GM08714 (cell line): ENCODE results near the gene MED10.

Source experiments
- H3K4me3 ChIP-seq: fragments of 200-500 bp; sonication (Bioruptor generic); 2 replicates; pipeline ENCODE4 v1.5.1; 2014; ENCODE audit warnings: mild to moderate bottlenecking, low read length, inconsistent platforms
- ZNF274 ChIP-seq: IDR thresholded peaks from 2 replicates; pipeline ENCODE4 v1.6.1; 2012; ENCODE audit warnings: mild to moderate bottlenecking, low read depth, low read length

Gene MED10

GRCh38 chr5:6405591-6405990, 27.2 kb upstream of the MED10 start:
- H3K4me3 ChIP-seq, result no peak overlapping the region
- TF ChIP-seq ZNF274, result no peak

- no peak overlapping the region for H3K4me3 ChIP-seq
- TF ChIP-seq ZNF274, result no peak
These were observed 25.8 kb upstream of the MED10 start for GRCh38 chr5:6404129-6404528.

- no peak overlapping the region for H3K4me3 ChIP-seq
- TF ChIP-seq ZNF274, result no peak
These were observed 25.1 kb upstream of the MED10 start for GRCh38 chr5:6403416-6403815.

GRCh38 chr5:6402939-6403338, 24.6 kb upstream of the MED10 start:
- no peak for TF ChIP-seq ZNF274
- H3K4me3 ChIP-seq, result no peak overlapping the region

- no peak for TF ChIP-seq ZNF274
- no peak overlapping the region for H3K4me3 ChIP-seq
These were observed 23.1 kb upstream of the MED10 start for GRCh38 chr5:6401410-6401809.

GRCh38 chr5:6399980-6400910, 21.9 kb upstream of the MED10 start:
- no peak overlapping the region for H3K4me3 ChIP-seq
- TF ChIP-seq ZNF274, result no peak

GRCh38 chr5:6398570-6399230, 20.4 kb upstream of the MED10 start:
- no peak for TF ChIP-seq ZNF274
- H3K4me3 ChIP-seq, result no peak overlapping the region

GRCh38 chr5:6397536-6398269, 19.4 kb upstream of the MED10 start:
- no peak for TF ChIP-seq ZNF274
- no peak overlapping the region for H3K4me3 ChIP-seq

GRCh38 chr5:6396836-6397535, 18.6 kb upstream of the MED10 start:
- no peak overlapping the region for H3K4me3 ChIP-seq
- no peak for TF ChIP-seq ZNF274

GRCh38 chr5:6396043-6396442, 17.7 kb upstream of the MED10 start:
- no peak for TF ChIP-seq ZNF274
- no peak overlapping the region for H3K4me3 ChIP-seq

- TF ChIP-seq ZNF274, result no peak
- H3K4me3 ChIP-seq, result no peak overlapping the region
These were observed 17.3 kb upstream of the MED10 start for GRCh38 chr5:6395621-6396020.

GRCh38 chr5:6395102-6395445, 16.7 kb upstream of the MED10 start:
- H3K4me3 ChIP-seq, result no peak overlapping the region
- TF ChIP-seq ZNF274, result no peak

GRCh38 chr5:6394429-6395101, 16.2 kb upstream of the MED10 start:
- no peak for TF ChIP-seq ZNF274
- no peak overlapping the region for H3K4me3 ChIP-seq

- no peak overlapping the region for H3K4me3 ChIP-seq
- TF ChIP-seq ZNF274, result no peak
These were observed 15.3 kb upstream of the MED10 start for GRCh38 chr5:6393596-6394194.
